ENCODE measurements around the gene DTX4.

The DTX4 gene

DNA sequence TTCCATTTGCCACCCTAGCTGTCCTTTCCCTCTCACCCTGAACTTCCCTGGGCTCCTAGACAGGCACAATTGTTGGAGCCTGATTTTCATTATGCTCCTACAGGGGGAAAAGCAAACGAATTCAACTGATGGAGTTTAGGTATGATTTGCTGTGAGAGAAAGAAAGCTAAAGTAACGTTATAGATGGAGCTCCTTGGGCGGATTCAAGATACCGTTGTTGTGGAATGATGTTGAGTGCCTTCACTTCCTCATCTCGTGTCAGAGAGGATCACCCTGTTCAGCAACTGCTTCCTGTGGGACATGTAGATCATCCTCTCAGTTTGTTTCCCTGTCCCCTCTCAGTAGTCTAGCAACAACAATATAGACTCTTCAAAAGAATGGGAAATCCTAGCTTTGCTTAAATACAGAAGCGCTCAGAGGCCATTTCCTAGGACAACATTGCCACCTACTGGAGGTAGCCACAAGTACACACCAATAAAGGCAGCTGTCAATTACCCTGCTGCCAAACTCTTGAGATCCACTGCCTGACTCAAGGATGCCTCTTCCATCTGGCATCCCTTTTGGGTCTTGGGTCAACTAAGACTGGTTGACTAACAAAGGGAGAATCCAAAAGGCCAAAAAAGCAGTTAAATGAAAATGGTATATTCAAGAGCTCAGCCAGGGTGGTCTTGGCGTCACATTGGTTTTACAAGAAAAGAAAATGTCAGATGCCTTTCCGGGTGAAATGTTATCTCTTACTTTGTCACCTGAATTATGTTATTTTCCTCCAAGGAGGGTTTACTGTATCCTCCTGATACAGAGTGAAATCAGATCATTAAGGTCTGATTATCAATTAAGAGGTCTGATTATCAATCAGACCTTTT is 13.5 kb upstream of the DTX4 start:
- peaks cover 0 to 15% of the 10 kb centered on the region in 2 donors for H3K27me3 ChIP-seq
- no peak overlapping the region for H3K4me3 ChIP-seq
- TF ChIP-seq, protein P1, sequence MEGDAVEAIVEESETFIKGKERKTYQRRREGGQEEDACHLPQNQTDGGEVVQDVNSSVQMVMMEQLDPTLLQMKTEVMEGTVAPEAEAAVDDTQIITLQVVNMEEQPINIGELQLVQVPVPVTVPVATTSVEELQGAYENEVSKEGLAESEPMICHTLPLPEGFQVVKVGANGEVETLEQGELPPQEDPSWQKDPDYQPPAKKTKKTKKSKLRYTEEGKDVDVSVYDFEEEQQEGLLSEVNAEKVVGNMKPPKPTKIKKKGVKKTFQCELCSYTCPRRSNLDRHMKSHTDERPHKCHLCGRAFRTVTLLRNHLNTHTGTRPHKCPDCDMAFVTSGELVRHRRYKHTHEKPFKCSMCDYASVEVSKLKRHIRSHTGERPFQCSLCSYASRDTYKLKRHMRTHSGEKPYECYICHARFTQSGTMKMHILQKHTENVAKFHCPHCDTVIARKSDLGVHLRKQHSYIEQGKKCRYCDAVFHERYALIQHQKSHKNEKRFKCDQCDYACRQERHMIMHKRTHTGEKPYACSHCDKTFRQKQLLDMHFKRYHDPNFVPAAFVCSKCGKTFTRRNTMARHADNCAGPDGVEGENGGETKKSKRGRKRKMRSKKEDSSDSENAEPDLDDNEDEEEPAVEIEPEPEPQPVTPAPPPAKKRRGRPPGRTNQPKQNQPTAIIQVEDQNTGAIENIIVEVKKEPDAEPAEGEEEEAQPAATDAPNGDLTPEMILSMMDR (IDR thresholded peaks at IDR 0.05), result peak; percentile 79 to 82
- H3K4me1 ChIP-seq, result no peaks in the 10 kb centered on the region
- peak in 1 of 2 donors; percentile 54 for DNase-seq
- no peaks in the 10 kb centered on the region for H3K36me3 ChIP-seq
- no peaks in the 10 kb centered on the region for H3K9me3 ChIP-seq
- no peak overlapping the region for H3K27ac ChIP-seq
- intact Hi-C loops (cut with DNase I; ENCODE audit: low total_unique reads), result no loop called here

DNA sequence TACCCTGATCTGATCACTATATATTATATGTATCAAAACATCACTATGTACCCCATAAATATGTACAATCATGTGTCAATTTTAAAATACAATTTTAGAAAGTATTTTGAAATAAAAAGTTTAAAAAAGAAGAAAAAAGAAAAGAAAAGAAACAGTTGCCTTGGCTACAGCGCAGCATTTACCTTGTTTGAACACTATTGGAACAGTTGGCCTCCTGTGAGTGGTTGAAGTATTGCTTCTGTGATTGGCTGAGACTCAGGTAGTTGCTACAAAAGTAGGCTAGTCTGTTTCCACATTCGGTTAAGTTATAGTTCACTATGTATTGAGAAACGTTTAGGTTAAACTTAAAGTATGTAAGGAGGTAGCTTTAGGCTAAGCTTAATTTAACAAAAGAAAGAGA is 7.9 kb upstream of the DTX4 start:
- intact Hi-C loops (cut with DNase I; ENCODE audit: low total_unique reads), result no loop called here
- Histone ChIP-seq H3K36me3 (no peaks in the 10 kb centered on the region), H3K4me1 (no peaks in the 10 kb centered on the region), H3K4me3 (no peak overlapping the region), H3K27me3 (peaks cover 0 to 15% of the 10 kb centered on the region in 2 donors), H3K9me3 (no peaks in the 10 kb centered on the region), H3K27ac (no peak overlapping the region)
- DNase-seq, result no peak
- TF ChIP-seq, protein P1 (IDR thresholded peaks at IDR 0.05), result no peak

DNA sequence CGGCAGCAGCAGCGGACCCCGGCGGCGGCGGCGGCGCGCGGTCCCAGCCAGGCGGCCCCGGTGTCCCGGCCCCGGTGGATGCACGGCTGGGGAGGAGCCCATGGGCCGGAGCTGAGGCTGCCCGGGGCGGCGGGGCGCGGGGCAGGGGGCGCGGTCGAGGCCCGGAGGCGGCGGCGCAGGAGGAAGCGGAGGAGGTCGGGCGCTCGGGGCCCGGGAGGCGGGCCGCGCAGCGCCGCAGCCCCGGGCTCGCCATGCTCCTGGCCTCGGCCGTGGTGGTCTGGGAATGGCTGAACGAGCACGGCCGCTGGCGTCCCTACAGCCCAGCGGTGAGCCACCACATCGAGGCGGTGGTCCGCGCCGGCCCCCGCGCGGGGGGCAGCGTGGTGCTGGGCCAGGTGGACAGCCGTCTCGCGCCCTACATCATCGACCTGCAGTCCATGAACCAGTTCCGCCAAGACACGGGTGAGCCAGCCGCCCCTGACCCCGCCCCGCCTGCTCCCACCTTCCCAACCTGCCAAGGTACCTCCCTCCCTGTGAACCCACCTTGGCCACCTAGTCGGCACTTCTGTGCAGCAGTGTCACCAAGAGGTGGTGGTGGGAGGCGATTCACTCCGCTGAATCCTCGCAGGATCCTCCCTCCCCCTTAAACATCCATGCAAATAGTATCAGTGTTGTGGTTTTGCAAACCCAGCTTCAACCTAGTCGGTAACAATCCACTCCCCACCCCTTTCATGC is 580 bp downstream of the DTX4 start:
- Histone ChIP-seq H3K27ac (no peak overlapping the region), H3K27me3 (no peaks in the 10 kb centered on the region), H3K4me1 (peaks cover 0 to 19% (median 15%) of the 10 kb centered on the region in 4 donors), H3K4me3 (peak overlapping the region; percentile 58 to 72), H3K36me3 (no peaks in the 10 kb centered on the region), H3K9me3 (no peaks in the 10 kb centered on the region)
- intact Hi-C loops (cut with DNase I; ENCODE audit: low total_unique reads), result loop anchor here (2.0 to 5.0 kb wide), 2 partner anchors 34 to 110 kb away; no protein-coding TSS in a partner anchor
- TF ChIP-seq, protein P1 (IDR thresholded peaks at IDR 0.05), result no peak
- DNase-seq, result no peak

DNA sequence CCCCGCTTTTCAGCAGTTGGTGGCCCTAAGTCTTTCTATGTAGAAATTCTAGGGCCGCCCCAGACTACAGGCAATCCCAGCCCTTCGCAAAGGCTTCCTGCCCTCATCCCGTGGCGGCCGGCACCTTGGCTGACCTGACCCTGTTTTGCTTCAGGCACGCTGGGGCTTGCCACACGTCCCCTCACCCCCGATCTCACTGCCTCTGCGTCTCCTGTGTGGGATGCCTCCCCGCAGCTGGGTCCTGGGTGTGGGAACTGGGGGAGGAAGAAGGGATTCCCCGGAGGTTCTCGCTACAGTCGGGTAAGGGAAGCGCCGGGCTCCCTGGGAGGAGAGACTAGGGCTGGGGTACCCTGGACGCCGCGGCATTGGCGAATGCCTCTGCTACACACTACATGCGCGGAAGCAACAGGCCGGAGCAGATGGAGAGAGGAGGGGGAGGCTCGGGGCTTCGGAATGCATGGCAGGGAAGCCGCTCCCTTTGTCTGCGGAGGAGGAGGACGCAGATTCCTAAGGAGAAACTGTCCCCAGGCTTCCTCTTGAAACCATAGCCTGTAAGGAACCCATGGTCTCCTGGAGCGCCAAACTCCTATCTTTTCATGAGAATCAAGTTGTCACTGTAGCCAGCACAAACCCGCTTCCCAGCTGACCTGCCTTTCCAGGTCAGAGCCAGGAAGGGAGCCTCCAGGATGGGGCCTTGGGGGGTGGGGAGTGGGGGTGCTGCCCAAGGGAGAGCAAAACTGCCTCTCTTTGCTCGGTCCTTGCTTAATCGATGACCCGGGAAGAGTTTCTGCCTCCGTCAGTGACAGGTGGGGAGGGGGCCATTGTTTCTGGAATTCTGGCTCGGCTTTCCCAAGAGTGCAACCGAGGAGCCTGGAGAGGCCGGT is 1.4 kb downstream of the DTX4 start:
- TF ChIP-seq, protein P1 (IDR thresholded peaks at IDR 0.05), result no peak
- intact Hi-C loops (cut with DNase I; ENCODE audit: low total_unique reads), result loop anchor here (2.0 to 5.0 kb wide), 2 partner anchors 33 to 109 kb away; no protein-coding TSS in a partner anchor
- H3K27ac ChIP-seq, result no peak overlapping the region
- no peaks in the 10 kb centered on the region for H3K9me3 ChIP-seq
- H3K27me3 ChIP-seq, result no peaks in the 10 kb centered on the region
- peak overlapping the region; percentile 58 to 72 for H3K4me3 ChIP-seq
- DNase-seq, result no peak
- peaks cover 0 to 19% (median 15%) of the 10 kb centered on the region in 4 donors for H3K4me1 ChIP-seq
- no peaks in the 10 kb centered on the region for H3K36me3 ChIP-seq

All from tibial artery (tissue), 4 donors.